ENCODE measurements around the gene CEMIP2.

DNA sequence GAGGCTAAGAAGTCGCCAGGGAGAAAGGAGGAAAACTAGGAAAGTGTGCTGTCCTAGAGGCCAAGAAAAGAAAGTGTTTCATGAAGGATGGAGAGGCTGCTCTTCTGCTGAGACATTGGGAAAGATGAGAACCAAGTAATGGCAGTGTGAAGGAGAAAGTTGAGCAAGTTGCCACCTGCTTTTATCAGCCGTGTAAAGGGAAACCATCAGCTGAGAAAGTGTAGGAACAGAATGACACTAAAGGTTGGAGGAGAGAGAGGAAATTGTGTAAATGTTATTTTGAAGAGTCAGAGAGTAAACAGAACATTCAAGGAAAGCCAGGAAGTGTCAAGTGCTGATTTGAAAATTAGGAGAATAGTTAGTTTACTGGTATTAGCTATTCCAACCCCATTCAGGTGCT is 125.0 kb downstream of the CEMIP2 start:
- TF ChIP-seq, protein P1, sequence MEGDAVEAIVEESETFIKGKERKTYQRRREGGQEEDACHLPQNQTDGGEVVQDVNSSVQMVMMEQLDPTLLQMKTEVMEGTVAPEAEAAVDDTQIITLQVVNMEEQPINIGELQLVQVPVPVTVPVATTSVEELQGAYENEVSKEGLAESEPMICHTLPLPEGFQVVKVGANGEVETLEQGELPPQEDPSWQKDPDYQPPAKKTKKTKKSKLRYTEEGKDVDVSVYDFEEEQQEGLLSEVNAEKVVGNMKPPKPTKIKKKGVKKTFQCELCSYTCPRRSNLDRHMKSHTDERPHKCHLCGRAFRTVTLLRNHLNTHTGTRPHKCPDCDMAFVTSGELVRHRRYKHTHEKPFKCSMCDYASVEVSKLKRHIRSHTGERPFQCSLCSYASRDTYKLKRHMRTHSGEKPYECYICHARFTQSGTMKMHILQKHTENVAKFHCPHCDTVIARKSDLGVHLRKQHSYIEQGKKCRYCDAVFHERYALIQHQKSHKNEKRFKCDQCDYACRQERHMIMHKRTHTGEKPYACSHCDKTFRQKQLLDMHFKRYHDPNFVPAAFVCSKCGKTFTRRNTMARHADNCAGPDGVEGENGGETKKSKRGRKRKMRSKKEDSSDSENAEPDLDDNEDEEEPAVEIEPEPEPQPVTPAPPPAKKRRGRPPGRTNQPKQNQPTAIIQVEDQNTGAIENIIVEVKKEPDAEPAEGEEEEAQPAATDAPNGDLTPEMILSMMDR (IDR thresholded peaks at IDR 0.05) = no peak
- TF ChIP-seq, protein P2, sequence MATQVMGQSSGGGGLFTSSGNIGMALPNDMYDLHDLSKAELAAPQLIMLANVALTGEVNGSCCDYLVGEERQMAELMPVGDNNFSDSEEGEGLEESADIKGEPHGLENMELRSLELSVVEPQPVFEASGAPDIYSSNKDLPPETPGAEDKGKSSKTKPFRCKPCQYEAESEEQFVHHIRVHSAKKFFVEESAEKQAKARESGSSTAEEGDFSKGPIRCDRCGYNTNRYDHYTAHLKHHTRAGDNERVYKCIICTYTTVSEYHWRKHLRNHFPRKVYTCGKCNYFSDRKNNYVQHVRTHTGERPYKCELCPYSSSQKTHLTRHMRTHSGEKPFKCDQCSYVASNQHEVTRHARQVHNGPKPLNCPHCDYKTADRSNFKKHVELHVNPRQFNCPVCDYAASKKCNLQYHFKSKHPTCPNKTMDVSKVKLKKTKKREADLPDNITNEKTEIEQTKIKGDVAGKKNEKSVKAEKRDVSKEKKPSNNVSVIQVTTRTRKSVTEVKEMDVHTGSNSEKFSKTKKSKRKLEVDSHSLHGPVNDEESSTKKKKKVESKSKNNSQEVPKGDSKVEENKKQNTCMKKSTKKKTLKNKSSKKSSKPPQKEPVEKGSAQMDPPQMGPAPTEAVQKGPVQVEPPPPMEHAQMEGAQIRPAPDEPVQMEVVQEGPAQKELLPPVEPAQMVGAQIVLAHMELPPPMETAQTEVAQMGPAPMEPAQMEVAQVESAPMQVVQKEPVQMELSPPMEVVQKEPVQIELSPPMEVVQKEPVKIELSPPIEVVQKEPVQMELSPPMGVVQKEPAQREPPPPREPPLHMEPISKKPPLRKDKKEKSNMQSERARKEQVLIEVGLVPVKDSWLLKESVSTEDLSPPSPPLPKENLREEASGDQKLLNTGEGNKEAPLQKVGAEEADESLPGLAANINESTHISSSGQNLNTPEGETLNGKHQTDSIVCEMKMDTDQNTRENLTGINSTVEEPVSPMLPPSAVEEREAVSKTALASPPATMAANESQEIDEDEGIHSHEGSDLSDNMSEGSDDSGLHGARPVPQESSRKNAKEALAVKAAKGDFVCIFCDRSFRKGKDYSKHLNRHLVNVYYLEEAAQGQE (IDR thresholded peaks at IDR 0.05; ENCODE audit: insufficient read depth in 1 of 2, low read depth in 2 of 2, low read length in 1 of 2) = no peak

All from Panc1 (cell line).